Measurements from ENCODE around the gene COPS7A.

- no peak for TF ChIP-seq POLR2A (IDR thresholded peaks at IDR 0.05)
- TF ChIP-seq CTCF (IDR thresholded peaks at IDR 0.05): no peak
Observed at GRCh38 chr12:6730169-6730568, 6.3 kb downstream of the COPS7A start.

All from heart left ventricle (tissue), 13 donors.